ENCODE data around the gene ABCG4. TPM values are rescaled to one million over a fixed set of nuclear protein-coding genes. Genes with fewer than 3 reads are reported as not detected.
A peak's percentile ranks its signal among the peaks of the same experiment; 100 is the strongest.
"Not testable (repeated sequence)": the region's sequence is repeated elsewhere in the genome, so short reads cannot be mapped to it uniquely, and the experiment has no call there.

ABCG4 gene
- polyA plus RNA-seq, 3 donors from 2014 or later, result not detected

DNA sequence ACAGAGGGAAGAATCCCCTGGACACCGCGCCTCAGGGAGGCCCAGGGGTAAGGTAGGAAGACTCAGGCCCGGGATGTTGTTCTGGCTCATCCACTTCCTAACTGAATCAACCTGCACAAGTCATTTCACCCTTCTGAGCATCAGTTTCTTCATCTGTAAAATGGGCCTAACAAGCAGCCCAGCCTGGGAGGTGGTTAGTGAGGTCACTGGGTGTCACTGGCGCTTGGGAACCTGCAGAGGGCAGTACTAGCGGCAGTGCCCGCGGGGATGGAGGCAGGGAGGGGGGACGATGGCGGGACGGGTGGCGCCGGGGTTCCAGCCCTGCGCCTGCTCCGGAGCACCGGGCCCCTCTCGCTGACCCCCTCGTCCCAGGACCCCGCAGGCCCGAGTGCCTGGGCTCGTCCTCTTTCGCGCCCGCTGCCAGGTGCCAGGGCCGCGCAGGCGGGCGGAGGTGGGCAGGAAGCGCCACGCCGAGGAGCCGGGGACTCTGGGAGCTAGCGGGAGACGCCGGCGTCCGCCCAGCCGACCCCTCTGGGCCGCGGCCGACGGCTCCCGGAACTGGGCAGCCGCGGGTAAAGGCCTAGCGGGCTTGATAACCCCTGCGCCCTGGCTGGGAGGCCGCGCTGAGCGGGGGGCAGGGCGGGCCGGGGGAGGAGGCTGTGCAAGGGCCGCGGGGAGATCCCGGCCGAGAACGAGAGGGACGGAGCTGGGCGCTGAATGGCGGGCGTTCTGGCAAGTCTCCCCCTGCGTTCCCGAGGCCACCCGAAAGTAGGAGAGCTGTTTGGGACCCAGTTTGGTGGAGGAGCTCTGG is 19.8 kb downstream of the ABCG4 start, which contains the start of gene NLRX1:
TSS of gene NLRX1 (plus strand) at position 255 of the 811 bp plus-strand sequence. CDS start 2,679 bp downstream, outside the sequence.
- H3K4me3 Mint-ChIP-seq, result peak within 1 kb of the TSS; percentile 87 to 89 (median 88)
- H3K27me3 Mint-ChIP-seq (ENCODE audit: low read depth in 3 of 3), result peaks cover 0 to 2% (median 0%) of the 10 kb centered on the region in 3 donors
- no peaks in the 10 kb centered on the region for H3K36me3 Mint-ChIP-seq
- H3K4me1 Mint-ChIP-seq, result peaks cover 5 to 14% of the 10 kb centered on the region in 2 donors
- DNase-seq, result peak; percentile 79 to 84 (median 83)
- H3K27ac Mint-ChIP-seq, result peak within 1 kb of the TSS; percentile 85 to 93 (median 91)
- no peaks in the 10 kb centered on the region for H3K9me3 Mint-ChIP-seq

DNA sequence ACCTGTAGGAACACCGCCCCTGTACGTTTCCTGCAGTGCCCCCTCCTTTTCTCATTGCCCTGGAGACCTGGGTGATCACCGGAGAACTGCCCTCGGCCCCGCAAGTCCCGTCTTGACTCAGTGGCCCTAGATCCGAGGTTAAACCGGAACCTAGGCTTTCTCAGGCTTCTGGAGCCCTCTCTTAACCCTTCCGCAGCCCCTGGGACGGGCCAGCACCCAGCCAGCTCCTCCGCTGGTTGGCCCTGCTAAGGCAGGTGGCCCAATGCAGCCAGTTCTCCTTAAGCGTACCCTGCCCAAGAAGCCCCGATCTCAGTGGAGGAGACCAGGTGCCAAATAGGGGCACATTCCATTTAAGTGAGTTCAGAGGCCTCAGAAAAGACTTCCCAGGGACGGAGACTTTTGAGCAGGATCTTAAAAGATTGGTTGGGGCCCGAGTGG is 20.4 kb downstream of the ABCG4 start:
- peaks cover 5 to 14% of the 10 kb centered on the region in 2 donors for H3K4me1 Mint-ChIP-seq
- peaks cover 0 to 4% (median 0%) of the 10 kb centered on the region in 3 donors for H3K36me3 Mint-ChIP-seq
- no peak for DNase-seq
- no peaks in the 10 kb centered on the region for H3K9me3 Mint-ChIP-seq
- peaks cover 0 to 2% (median 0%) of the 10 kb centered on the region in 3 donors for H3K27me3 Mint-ChIP-seq (ENCODE audit: low read depth in 3 of 3)
- H3K4me3 Mint-ChIP-seq, result peak overlapping the region; percentile 87 to 89 (median 88)
- peak overlapping the region; percentile 85 to 93 (median 91) for H3K27ac Mint-ChIP-seq

DNA sequence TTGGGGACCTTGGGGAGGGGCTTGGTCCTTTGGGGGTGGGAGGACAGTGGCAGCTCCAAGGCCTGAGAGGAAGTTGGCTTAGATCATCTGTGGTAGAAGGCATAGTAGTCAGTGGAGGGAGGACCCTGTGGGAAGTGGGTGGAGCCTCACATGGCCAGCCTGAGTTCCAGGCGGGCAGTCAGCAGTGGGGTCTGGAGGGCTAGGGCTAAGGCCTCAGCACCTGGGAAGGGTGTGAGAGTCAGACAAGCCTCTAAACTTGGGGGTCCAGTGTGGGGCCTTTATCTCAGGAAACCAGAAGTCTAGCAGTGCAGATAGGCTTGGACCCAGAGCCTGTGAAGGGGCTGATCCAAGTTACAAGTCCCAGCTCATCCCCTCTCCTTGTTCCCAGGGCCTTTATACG is 23.7 kb downstream of the ABCG4 start:
- peaks cover 5 to 17% of the 10 kb centered on the region in 2 donors for H3K4me1 Mint-ChIP-seq
- peaks cover 0 to 16% (median 0%) of the 10 kb centered on the region in 3 donors for H3K36me3 Mint-ChIP-seq
- no peaks in the 10 kb centered on the region for H3K9me3 Mint-ChIP-seq
- no peak for DNase-seq
- H3K27ac Mint-ChIP-seq, result no peak overlapping the region
- H3K27me3 Mint-ChIP-seq (ENCODE audit: low read depth in 3 of 3), result peaks cover 0 to 2% (median 0%) of the 10 kb centered on the region in 3 donors
- no peak overlapping the region for H3K4me3 Mint-ChIP-seq

- Mint-ChIP-seq H3K27ac (no peak overlapping the region), H3K9me3 (no peaks in the 10 kb centered on the region), H3K36me3 (peaks cover 0 to 16% (median 0%) of the 10 kb centered on the region in 3 donors), H3K4me1 (peaks cover 5 to 12% of the 10 kb centered on the region in 2 donors), H3K4me3 (no peak overlapping the region), H3K27me3 (ENCODE audit: low read depth in 3 of 3) (peaks cover 0 to under 1% (median 0%) of the 10 kb centered on the region in 3 donors)
- no peak for DNase-seq
Observed at GRCh38 chr11:119173453-119173852, 24.6 kb downstream of the ABCG4 start.

- H3K4me1 Mint-ChIP-seq, result peaks cover 0 to 2% of the 10 kb centered on the region in 2 donors
- H3K27ac Mint-ChIP-seq, result no peak overlapping the region
- no peak for DNase-seq
- H3K36me3 Mint-ChIP-seq, result peaks cover 0 to 23% (median 5%) of the 10 kb centered on the region in 3 donors
- H3K27me3 Mint-ChIP-seq (ENCODE audit: low read depth in 3 of 3), result no peaks in the 10 kb centered on the region
- H3K4me3 Mint-ChIP-seq, result no peak overlapping the region
- H3K9me3 Mint-ChIP-seq, result no peaks in the 10 kb centered on the region
Observed at GRCh38 chr11:119175493-119176077, 26.7 kb downstream of the ABCG4 start.

GRCh38 chr11:119178166-119178680 is 29.4 kb downstream of the ABCG4 start:
- no peak overlapping the region for H3K27ac Mint-ChIP-seq
- H3K4me1 Mint-ChIP-seq, result peaks cover 0 to 2% of the 10 kb centered on the region in 2 donors

GRCh38 chr11:119179342-119179741 is 30.5 kb downstream of the ABCG4 start:
- DNase-seq, result no peak
- Mint-ChIP-seq H3K36me3 (peaks cover 4 to 22% (median 5%) of the 10 kb centered on the region in 3 donors), H3K9me3 (no peaks in the 10 kb centered on the region), H3K27ac (no peak overlapping the region), H3K4me1 (peaks cover 0 to 2% of the 10 kb centered on the region in 2 donors), H3K4me3 (no peak overlapping the region), H3K27me3 (ENCODE audit: low read depth in 3 of 3) (no peaks in the 10 kb centered on the region)

More at GRCh38 chr11:119178166-119178680, 29.4 kb downstream of the ABCG4 start:
- no peaks in the 10 kb centered on the region for H3K9me3 Mint-ChIP-seq
- no peak for DNase-seq
- H3K36me3 Mint-ChIP-seq, result peaks cover 0 to 23% (median 5%) of the 10 kb centered on the region in 3 donors
- H3K4me3 Mint-ChIP-seq, result no peak overlapping the region
- no peaks in the 10 kb centered on the region for H3K27me3 Mint-ChIP-seq (ENCODE audit: low read depth in 3 of 3)

DNA sequence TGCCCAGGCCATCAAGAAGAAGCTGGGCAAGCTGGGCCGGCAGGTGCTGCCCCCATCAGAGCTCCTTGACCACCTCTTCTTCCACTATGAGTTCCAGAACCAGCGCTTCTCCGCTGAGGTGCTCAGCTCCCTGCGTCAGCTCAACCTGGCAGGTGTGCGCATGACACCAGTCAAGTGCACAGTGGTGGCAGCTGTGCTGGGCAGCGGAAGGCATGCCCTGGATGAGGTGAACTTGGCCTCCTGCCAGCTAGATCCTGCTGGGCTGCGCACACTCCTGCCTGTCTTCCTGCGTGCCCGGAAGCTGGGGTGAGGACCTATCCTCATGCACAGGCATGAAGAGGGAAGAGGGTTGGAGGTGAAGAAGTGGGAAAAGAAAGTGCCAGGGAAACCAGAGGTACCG is 31.1 kb downstream of the ABCG4 start:
- Mint-ChIP-seq H3K27me3 (ENCODE audit: low read depth in 3 of 3) (no peaks in the 10 kb centered on the region), H3K36me3 (peaks cover 4 to 17% (median 5%) of the 10 kb centered on the region in 3 donors), H3K4me1 (peaks cover 0 to 2% of the 10 kb centered on the region in 2 donors), H3K27ac (no peak overlapping the region), H3K9me3 (no peaks in the 10 kb centered on the region), H3K4me3 (no peak overlapping the region)
- DNase-seq, result no peak

DNA sequence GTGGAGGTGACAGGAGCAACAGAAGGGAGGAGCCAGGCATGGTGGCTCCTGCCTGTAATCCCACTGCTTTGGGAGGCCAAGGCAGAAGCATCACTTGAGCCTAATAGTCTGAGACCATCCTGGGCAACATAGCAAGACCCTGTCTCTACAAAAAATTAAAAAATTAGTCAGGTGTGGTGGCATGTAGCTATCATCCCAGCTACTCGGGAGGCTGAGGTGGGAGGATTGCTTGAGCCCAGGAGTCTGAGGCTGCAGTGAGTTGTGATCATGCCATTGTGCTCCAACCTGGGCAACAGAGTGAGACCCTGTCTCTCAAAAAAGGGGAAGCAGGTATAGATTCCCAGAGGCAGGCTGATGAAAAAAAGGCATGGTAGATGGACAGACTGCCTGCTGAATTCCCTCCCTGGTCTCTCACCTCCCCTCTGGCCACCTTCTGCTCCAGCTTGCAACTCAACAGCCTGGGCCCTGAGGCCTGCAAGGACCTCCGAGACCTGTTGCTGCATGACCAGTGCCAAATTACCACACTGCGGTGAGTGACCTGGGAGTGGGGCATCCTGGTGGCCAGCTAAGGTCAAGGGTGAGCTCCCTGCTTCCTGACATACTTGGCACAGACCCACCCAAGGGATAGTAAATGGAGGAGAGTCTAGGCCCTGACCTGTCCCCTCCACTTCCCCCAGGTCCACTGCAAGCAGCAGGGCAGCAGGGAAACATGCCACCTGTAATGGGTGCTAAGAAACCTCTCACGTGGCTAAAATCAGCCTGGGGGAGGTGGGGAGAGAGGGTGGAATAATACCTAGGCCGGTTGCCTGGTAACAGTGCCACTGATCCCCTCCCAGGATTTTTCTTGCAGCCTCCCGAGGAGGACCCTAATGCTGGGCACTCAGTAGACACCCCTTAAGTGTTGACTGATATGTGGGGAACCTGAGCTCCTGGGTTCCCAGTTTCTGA is 32.2 kb downstream of the ABCG4 start:
- Mint-ChIP-seq H3K4me1 (no peaks in the 10 kb centered on the region), H3K4me3 (no peak overlapping the region), H3K9me3 (no peaks in the 10 kb centered on the region), H3K27me3 (ENCODE audit: low read depth in 3 of 3) (no peaks in the 10 kb centered on the region), H3K36me3 (peaks cover 4 to 10% (median 5%) of the 10 kb centered on the region in 3 donors), H3K27ac (peak overlapping the region in 1 of 6 donors; percentile 7)
- DNase-seq, result no peak

- no peak for DNase-seq
- Mint-ChIP-seq H3K4me3 (no peak overlapping the region), H3K27ac (no peak overlapping the region), H3K4me1 (no peaks in the 10 kb centered on the region), H3K36me3 (peaks cover 4 to 10% (median 5%) of the 10 kb centered on the region in 3 donors), H3K27me3 (ENCODE audit: low read depth in 3 of 3) (peaks cover 0 to 1% (median 0%) of the 10 kb centered on the region in 3 donors), H3K9me3 (no peaks in the 10 kb centered on the region)
Observed at GRCh38 chr11:119181677-119182412, 33.0 kb downstream of the ABCG4 start.

- not testable (repeated sequence) for H3K36me3 Mint-ChIP-seq; DNase-seq; H3K9me3 Mint-ChIP-seq; H3K27me3 Mint-ChIP-seq (ENCODE audit: low read depth in 3 of 3); H3K4me1 Mint-ChIP-seq; H3K4me3 Mint-ChIP-seq; H3K27ac Mint-ChIP-seq
Observed at GRCh38 chr11:119184399-119184798, 35.5 kb downstream of the ABCG4 start.

- Mint-ChIP-seq H3K27ac (no peak overlapping the region), H3K4me1 (no peaks in the 10 kb centered on the region), H3K36me3 (peaks cover 0 to 4% (median 3%) of the 10 kb centered on the region in 3 donors), H3K9me3 (no peaks in the 10 kb centered on the region), H3K4me3 (no peak overlapping the region), H3K27me3 (ENCODE audit: low read depth in 3 of 3) (peaks cover 0 to 8% (median 3%) of the 10 kb centered on the region in 3 donors)
- DNase-seq, result no peak
Observed at GRCh38 chr11:119185981-119186634, 37.3 kb downstream of the ABCG4 start.

All from immature natural killer cell (primary cell).